ENCODE data around the gene BGLAP. TPM values are rescaled to one million over a fixed set of nuclear protein-coding genes. Genes with fewer than 3 reads are reported as not detected.

The BGLAP gene
- total RNA-seq, 2 donors from 2014 or later: 1.1 to 3.7 TPM

Other genes starting within 250 kb of the BGLAP start
- gene SSR2, start 221.2 kb upstream of the BGLAP start, total RNA-seq: 100 to 1,000 TPM; 217 to 234 TPM
- 10 to 100 TPM; 21.9 to 22.7 TPM for gene UBQLN4, start 188.4 kb upstream of the BGLAP start, total RNA-seq
- gene LAMTOR2, start 187.4 kb upstream of the BGLAP start, total RNA-seq: 10 to 100 TPM; 19.4 to 21.4 TPM
- gene RAB25, start 181.0 kb upstream of the BGLAP start, total RNA-seq: 1 to 10 TPM; 1.4 to 1.8 TPM
- not detected for gene MEX3A, start 159.7 kb upstream of the BGLAP start, total RNA-seq
- 1,000 to 10,000 TPM in 1 of 2 donors, 100 to 1,000 TPM in 1; 919 to 1,908 TPM for gene LMNA, start 127.5 kb upstream of the BGLAP start, total RNA-seq
- gene SEMA4A, start 88.6 kb upstream of the BGLAP start, total RNA-seq: 10 to 100 TPM; 21.7 to 58.1 TPM
- 10 to 100 TPM; 14.4 to 21.6 TPM for gene SLC25A44, start 48.1 kb upstream of the BGLAP start, total RNA-seq
- 10 to 100 TPM; 59.1 to 73.2 TPM for gene PMF1, start 29.2 kb upstream of the BGLAP start, total RNA-seq
- gene PAQR6, start 5.9 kb downstream of the BGLAP start, total RNA-seq: 1 to 10 TPM; 2.8 to 3.1 TPM
- gene SMG5, start 40.6 kb downstream of the BGLAP start, total RNA-seq: 10 to 100 TPM; 59.0 to 79.2 TPM
- 1 to 10 TPM; 3.2 to 3.5 TPM for gene TMEM79, start 42.1 kb downstream of the BGLAP start, total RNA-seq
- gene GLMP, start 53.5 kb downstream of the BGLAP start, total RNA-seq: 10 to 100 TPM; 21.2 to 25.0 TPM
- gene VHLL, start 57.1 kb downstream of the BGLAP start, total RNA-seq: not detected
- 10 to 100 TPM; 75.3 to 77.6 TPM for gene CCT3, start 96.1 kb downstream of the BGLAP start, total RNA-seq
- under 1 TPM in 1 of 2 donors, not detected in 1; 0.40 TPM for gene TSACC, start 96.3 kb downstream of the BGLAP start, total RNA-seq
- gene RHBG, start 127.0 kb downstream of the BGLAP start, total RNA-seq: not detected

All from T-helper 17 cell (primary cell).